Liver (tissue), 2 donors: ENCODE results near the gene FERMT1.

Source experiments
- CTCF ChIP-seq: fragments of 150-350 bp; IDR thresholded peaks from 2 replicates; pipeline ENCODE4 v1.5.1; 2017; ENCODE audit warnings: improper control_type of control experiment, low read depth, low read length; ENCODE audit not compliant: missing input control
- MAX ChIP-seq: IDR thresholded peaks from 2 replicates; pipeline ENCODE4 v1.6.1; 2016; ENCODE audit warnings: antibody characterized with exemption
- donor health status: healthy.

GRCh38 chr20:6026051-6026450 is 96.8 kb downstream of the FERMT1 start:
- TF ChIP-seq CTCF (no peak), MAX (no peak)
